Activated CD4-positive, alpha-beta T cell treated with anti-CD3 and anti-CD28 coated beads for 36 hours (primary cell): ENCODE measurements around the gene ADORA2A. TPM values are rescaled to one million over a fixed set of nuclear protein-coding genes. Genes with fewer than 3 reads are reported as not detected.

Source experiments
- ATAC-seq: fragments of 200-7000 bp; cut with Tn5 transposase; one replicate; pipeline ENCODE4 v1.10.0; 2021; ENCODE audit warnings: mild to moderate bottlenecking, moderate library complexity
- CTCF ChIA-PET: fragments of 350-600 bp; sonication (Branson Sonifier 250); formaldehyde crosslinking; loops from one replicate; lab custom pipeline; 2021; ENCODE audit warnings: antibody characterized with exemption; lab: Charles Lee
- POLR2A ChIA-PET: fragments of 350-600 bp; sonication (Branson Sonifier 250); formaldehyde crosslinking; loops from one replicate; lab custom pipeline; 2021; ENCODE audit warnings: antibody characterized with exemption, inconsistent platforms; lab: Charles Lee
- DNase-seq: peaks from one replicate; pipeline ENCODE4 v3.0.0-alpha.2; 2020
- H3K27ac Mint-ChIP-seq: one replicate; pipeline ENCODE4 v1.8.0; 2021; ENCODE audit warnings: mixed read lengths
- H3K27me3 Mint-ChIP-seq: one replicate; pipeline ENCODE4 v1.8.0; 2021; ENCODE audit warnings: mixed read lengths
- H3K36me3 Mint-ChIP-seq: one replicate; pipeline ENCODE4 v1.8.0; 2021; ENCODE audit warnings: low read depth, mixed read lengths
- H3K4me1 Mint-ChIP-seq: one replicate; pipeline ENCODE4 v1.8.0; 2021; ENCODE audit warnings: mixed read lengths
- H3K4me3 Mint-ChIP-seq: one replicate; pipeline ENCODE4 v1.8.0; 2021; ENCODE audit warnings: mild to moderate bottlenecking, moderate library complexity, mixed read lengths
- H3K9me3 Mint-ChIP-seq: one replicate; pipeline ENCODE4 v1.8.0; 2021; ENCODE audit warnings: low read depth, mixed read lengths
- intact Hi-C, 2 experiments: fragments of 100-400 bp; cut with DNase I in 1 of 2; cut with micrococcal nuclease in 1 of 2; formaldehyde crosslinking; loops; one replicate each; pipeline versions ENCODE4 v1.14.2 to v1.15.1; 2022 to 2024; cut with DNase I, micrococcal nuclease
- total RNA-seq, 2 experiments: library from RNA; stranded (reverse); gene quantifications; one replicate each; pipeline ENCODE4 v1.2.3, GENCODE V29; 2021

ADORA2A gene
- total RNA-seq, 2 experiments from 2014 or later, result 30.6 to 31.3 TPM

- DNase-seq (no peak), ATAC-seq (no peak)
- Mint-ChIP-seq H3K27ac (no peak overlapping the region), H3K4me1 (peaks cover under 1% of the 10 kb centered on the region), H3K36me3 (peaks cover under 1% of the 10 kb centered on the region), H3K27me3 (peaks cover 3% of the 10 kb centered on the region), H3K9me3 (no peaks in the 10 kb centered on the region), H3K4me3 (no peak overlapping the region)
- ChIA-PET POLR2A (no interaction called here), CTCF (interaction anchor here (0.5 to 1.5 kb wide), 6 partner anchors 14 to 82 kb away, joined by 3 to 6 read pairs (median 4); no protein-coding TSS in a partner anchor)
- intact Hi-C loops, result loop anchor here (2.0 to 10.0 kb wide), 4 partner anchors 93 to 384 kb away; partner anchors contain the start of genes SGSM1 (in 1 of the 2) and SUSD2 (in 1 of the 2)
Measured at GRCh38 chr22:24420072-24420976, 7.1 kb upstream of the ADORA2A start.

- Mint-ChIP-seq H3K4me1 (peaks cover 7% of the 10 kb centered on the region), H3K27ac (no peak overlapping the region), H3K27me3 (peaks cover 3% of the 10 kb centered on the region), H3K36me3 (no peaks in the 10 kb centered on the region), H3K4me3 (no peak overlapping the region), H3K9me3 (no peaks in the 10 kb centered on the region)
- intact Hi-C loops, result loop anchor here (2.0 to 10.0 kb wide), 4 partner anchors 94 to 384 kb away; partner anchors contain the start of genes SGSM1 (in 1 of the 2) and SUSD2 (in 1 of the 2)
- CTCF ChIA-PET, result interaction anchor here (0.5 to 2.0 kb wide), 9 partner anchors 14 to 340 kb away, joined by 3 to 12 read pairs (median 4); no protein-coding TSS in a partner anchor
- POLR2A ChIA-PET, result no interaction called here
- no peak for ATAC-seq
- no peak for DNase-seq
Measured at GRCh38 chr22:24420977-24421343, 6.4 kb upstream of the ADORA2A start.

GRCh38 chr22:24421428-24421931 lies 5.9 kb upstream of the ADORA2A start:
- H3K9me3 Mint-ChIP-seq, result no peaks in the 10 kb centered on the region
- no peak overlapping the region for H3K27ac Mint-ChIP-seq
- POLR2A ChIA-PET, result no interaction called here
- H3K4me1 Mint-ChIP-seq, result peaks cover 12% of the 10 kb centered on the region
- ATAC-seq (peak; percentile 49), DNase-seq (peak; percentile 67)
- intact Hi-C loops, result loop anchor here (2.0 to 10.0 kb wide), 4 partner anchors 94 to 383 kb away; partner anchors contain the start of genes SGSM1 (in 1 of the 2) and SUSD2 (in 1 of the 2)
- no peaks in the 10 kb centered on the region for H3K36me3 Mint-ChIP-seq
- CTCF ChIA-PET, result interaction anchor here (0.6 to 2.0 kb wide), 7 partner anchors 14 to 341 kb away, joined by 3 to 12 read pairs (median 3); no protein-coding TSS in a partner anchor
- H3K27me3 Mint-ChIP-seq, result peaks cover 3% of the 10 kb centered on the region
- no peak overlapping the region for H3K4me3 Mint-ChIP-seq

DNA sequence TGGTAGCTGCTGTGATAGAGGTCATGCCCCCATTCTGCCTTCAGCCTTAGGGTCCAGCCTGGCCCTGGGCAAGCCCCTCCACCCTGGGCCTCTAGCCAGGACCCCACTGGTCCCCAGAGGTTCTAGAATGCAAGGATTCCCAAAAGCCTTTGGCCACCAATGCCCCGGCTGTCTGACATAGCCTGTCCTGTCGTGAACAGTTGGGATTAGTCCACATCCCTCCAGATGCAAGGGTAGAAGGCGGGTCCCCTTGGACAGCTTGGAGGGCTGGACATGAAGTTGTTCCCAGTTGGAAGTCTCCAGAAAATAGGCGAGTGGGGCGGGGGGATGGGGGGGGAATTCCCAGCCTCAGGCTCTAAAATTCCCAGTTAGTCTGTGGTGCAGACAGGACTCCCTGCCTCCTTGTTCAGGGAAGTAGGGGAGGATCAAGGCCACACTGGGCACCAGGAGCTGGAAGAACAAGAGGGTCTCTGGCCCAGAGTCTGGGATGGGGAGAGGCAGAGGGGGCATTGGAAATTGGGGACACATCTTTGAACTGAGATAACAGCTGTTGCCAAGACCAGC lies 5.2 kb upstream of the ADORA2A start:
- no peak for DNase-seq
- no peaks in the 10 kb centered on the region for H3K36me3 Mint-ChIP-seq
- no peak overlapping the region for H3K27ac Mint-ChIP-seq
- ChIA-PET CTCF (interaction anchor here (0.6 to 2.0 kb wide), 10 partner anchors 16 to 592 kb away, joined by 3 to 12 read pairs (median 4); no protein-coding TSS in a partner anchor), POLR2A (interaction anchor here (0.6 kb wide), 2 partner anchors 44 to 357 kb away, joined by 3 read pairs; no protein-coding TSS in a partner anchor)
- peaks cover 20% of the 10 kb centered on the region for H3K4me1 Mint-ChIP-seq
- intact Hi-C loops, result loop anchor here (2.0 to 10.0 kb wide), 4 partner anchors 95 to 383 kb away; partner anchors contain the start of genes SGSM1 (in 1 of the 2) and SUSD2 (in 1 of the 2)
- no peak for ATAC-seq
- peaks cover 3% of the 10 kb centered on the region for H3K27me3 Mint-ChIP-seq
- H3K4me3 Mint-ChIP-seq, result peak overlapping the region; percentile 94
- no peaks in the 10 kb centered on the region for H3K9me3 Mint-ChIP-seq

GRCh38 chr22:24423519-24424000 lies 3.8 kb upstream of the ADORA2A start:
- Mint-ChIP-seq H3K36me3 (peaks cover 7% of the 10 kb centered on the region), H3K4me3 (peak overlapping the region; percentile 94), H3K27ac (no peak overlapping the region), H3K9me3 (no peaks in the 10 kb centered on the region), H3K4me1 (peaks cover 25% of the 10 kb centered on the region), H3K27me3 (peaks cover 3% of the 10 kb centered on the region)
- intact Hi-C loops, result loop anchor here (1.0 to 10.0 kb wide), 9 partner anchors 63 to 381 kb away; partner anchors contain the start of genes GUCD1 (in 1 of the 2), SGSM1 (in 1 of the 2), SNRPD3 (in 1 of the 2) and SUSD2 (in 1 of the 2)
- DNase-seq (peak; percentile 81), ATAC-seq (peak; percentile 24)
- CTCF ChIA-PET, result interaction anchor here (1.0 to 1.6 kb wide), 5 partner anchors 11 to 148 kb away, joined by 3 to 10 read pairs (median 3); no protein-coding TSS in a partner anchor
- POLR2A ChIA-PET, result interaction anchor here (0.6 kb wide), 1 partner anchor 133 kb away, joined by 4 read pairs; the partner anchor contains the start of gene SNRPD3

DNA sequence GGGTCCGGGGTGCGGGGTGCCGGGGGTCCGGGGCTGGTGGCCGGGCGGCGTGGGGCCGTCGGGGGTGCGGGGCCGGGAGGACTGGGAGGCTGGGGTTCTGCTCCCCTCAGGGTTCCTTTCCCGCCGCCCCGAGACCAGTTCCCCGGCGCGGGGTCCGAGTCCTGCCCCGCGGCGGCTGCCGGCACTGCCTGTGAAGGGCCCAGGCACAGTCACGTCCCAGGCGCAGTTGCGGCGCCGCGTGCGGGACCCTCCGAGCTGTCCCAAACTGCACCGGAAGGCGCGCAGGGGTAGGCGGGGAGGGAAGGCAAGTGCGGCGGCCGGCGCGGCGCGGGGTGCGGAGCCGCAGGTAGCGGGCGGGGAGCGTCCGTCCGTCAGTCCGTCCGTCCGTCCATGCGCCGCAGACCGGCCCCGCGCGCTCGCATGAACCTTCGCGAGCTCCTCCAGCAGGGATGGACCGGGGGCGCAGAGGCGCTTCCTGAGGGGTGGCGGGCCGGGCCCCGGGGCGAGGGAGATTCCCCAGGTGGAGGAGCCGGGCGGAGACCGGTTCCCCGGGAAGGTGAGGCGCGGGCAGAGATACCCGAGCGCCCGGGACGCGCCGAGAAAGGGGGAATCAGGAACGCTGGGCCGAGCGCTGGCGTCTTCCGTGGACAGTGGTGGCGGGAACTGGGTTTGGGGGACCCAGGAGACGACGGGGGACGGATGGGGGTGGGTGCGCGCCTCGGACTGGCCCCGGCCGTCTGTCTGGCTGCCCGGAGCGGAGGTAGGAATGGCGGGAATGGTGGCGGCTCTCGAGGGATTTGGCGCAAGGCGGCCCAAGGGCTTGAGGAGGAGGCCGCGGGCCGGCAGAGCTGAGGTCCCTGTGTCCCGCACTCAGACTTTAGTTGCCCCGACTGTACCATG lies 3.1 kb upstream of the ADORA2A start:
- Mint-ChIP-seq H3K4me3 (peak overlapping the region; percentile 94), H3K27me3 (peaks cover 3% of the 10 kb centered on the region), H3K27ac (peak overlapping the region; percentile 67), H3K4me1 (peaks cover 29% of the 10 kb centered on the region), H3K9me3 (no peaks in the 10 kb centered on the region), H3K36me3 (peaks cover 11% of the 10 kb centered on the region)
- CTCF ChIA-PET, result interaction anchor here (0.9 to 1.8 kb wide), 7 partner anchors 10 to 147 kb away, joined by 3 to 10 read pairs (median 3); no protein-coding TSS in a partner anchor
- intact Hi-C loops, result loop anchor here (1.0 to 10.0 kb wide), 4 partner anchors 97 to 381 kb away; partner anchors contain the start of genes SGSM1 (in 1 of the 2) and SUSD2 (in 1 of the 2)
- POLR2A ChIA-PET, result no interaction called here
- ATAC-seq (no peak), DNase-seq (peak; percentile 72)

- peaks cover 38% of the 10 kb centered on the region for H3K4me1 Mint-ChIP-seq
- intact Hi-C loops, result loop anchor here (1.0 to 10.0 kb wide), 6 partner anchors 98 to 413 kb away; partner anchors contain the start of genes CABIN1 (in 1 of the 2), SGSM1 (in 1 of the 2), SPECC1L (in 1 of the 2) and SUSD2 (in 1 of the 2)
- peaks cover 11% of the 10 kb centered on the region for H3K36me3 Mint-ChIP-seq
- ChIA-PET POLR2A (no interaction called here), CTCF (interaction anchor here (0.9 to 1.8 kb wide), 6 partner anchors 19 to 101 kb away, joined by 3 to 10 read pairs (median 6); no protein-coding TSS in a partner anchor)
- DNase-seq (peak; percentile 27), ATAC-seq (no peak)
- H3K9me3 Mint-ChIP-seq, result no peaks in the 10 kb centered on the region
- H3K27me3 Mint-ChIP-seq, result peaks cover 3% of the 10 kb centered on the region
- H3K27ac Mint-ChIP-seq, result peak overlapping the region; percentile 99
- H3K4me3 Mint-ChIP-seq, result peak overlapping the region; percentile 94
Measured at GRCh38 chr22:24424901-24425775, 2.3 kb upstream of the ADORA2A start.

DNA sequence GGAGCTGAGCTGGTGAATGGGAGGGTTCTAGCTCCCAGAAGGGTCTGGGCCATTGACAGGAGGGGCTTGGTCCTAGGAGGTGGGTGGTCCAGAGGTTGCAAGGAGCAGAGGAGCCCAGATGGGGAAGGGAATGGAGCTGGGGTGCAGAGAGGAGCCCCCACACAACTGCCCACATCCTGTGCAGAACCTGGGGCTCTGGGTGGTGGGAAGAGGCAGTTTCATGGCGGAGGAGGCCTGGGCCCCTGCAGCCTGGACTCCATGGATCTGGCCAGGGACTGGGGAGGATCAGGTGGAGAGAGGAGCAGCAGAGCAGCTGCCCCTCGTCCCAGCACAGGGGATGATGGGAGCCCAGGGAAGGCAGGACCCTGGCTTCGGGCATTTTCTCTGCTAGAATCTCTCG lies 963 bp upstream of the ADORA2A start:
- peak overlapping the region; percentile 99 for H3K27ac Mint-ChIP-seq
- peak overlapping the region; percentile 94 for H3K4me3 Mint-ChIP-seq
- peaks cover 3% of the 10 kb centered on the region for H3K27me3 Mint-ChIP-seq
- ATAC-seq (no peak), DNase-seq (peak; percentile 14)
- CTCF ChIA-PET, result interaction anchor here (0.8 to 2.1 kb wide), 6 partner anchors 10 to 98 kb away, joined by 3 to 12 read pairs (median 6); no protein-coding TSS in a partner anchor
- H3K4me1 Mint-ChIP-seq, result peaks cover 51% of the 10 kb centered on the region
- intact Hi-C loops, result loop anchor here (2.0 to 10.0 kb wide), 5 partner anchors 154 to 532 kb away; partner anchors contain the start of genes CABIN1 (in 1 of the 2), MIF (in 1 of the 2), SGSM1 (in 1 of the 2) and SPECC1L (in 1 of the 2)
- H3K9me3 Mint-ChIP-seq, result no peaks in the 10 kb centered on the region
- POLR2A ChIA-PET, result interaction anchor here (0.9 to 1.0 kb wide), 3 partner anchors 9 to 127 kb away, joined by 3 to 6 read pairs (median 3); no protein-coding TSS in a partner anchor
- peaks cover 14% of the 10 kb centered on the region for H3K36me3 Mint-ChIP-seq
